Tibial nerve (tissue), 4 donors: Measurements from ENCODE around the gene GABPB2. TPM values are rescaled to one million over a fixed set of nuclear protein-coding genes. Genes with fewer than 3 reads are reported as not detected.

Experiments used
- DNase-seq, 2 donors: peaks; one replicate each; pipeline ENCODE4 v3.0.0-alpha.2; 2019; ENCODE audit warnings: low spot score in 2 of 2
- H3K27ac ChIP-seq, 4 donors: fragments of 200-600 bp; sonication (generic) in 3 of 4; one replicate each; pipeline ENCODE4 v1.5.1; 2017 to 2019; ENCODE audit warnings: mild to moderate bottlenecking in 1 of 4
- H3K27me3 ChIP-seq, 2 donors: fragments of 200-600 bp; sonication (generic) in 1 of 2; one replicate each; pipeline versions ENCODE4 v1.5.1 to v1.6.0; 2017 to 2019
- H3K36me3 ChIP-seq, 3 donors: fragments of 200-600 bp; sonication (generic); one replicate each; pipeline ENCODE4 v1.5.1; 2018 to 2019
- H3K4me1 ChIP-seq, 4 donors: fragments of 200-600 bp; sonication (generic) in 3 of 4; one replicate each; pipeline ENCODE4 v1.5.1; 2017 to 2019
- H3K4me3 ChIP-seq, 4 donors: fragments of 200-600 bp; sonication (generic) in 3 of 4; one replicate each; pipeline ENCODE4 v1.5.1; 2017 to 2019; ENCODE audit warnings: mild to moderate bottlenecking in 1 of 4, moderate library complexity in 1 of 4
- H3K9me3 ChIP-seq, 4 donors: fragments of 200-600 bp; sonication (generic) in 3 of 4; one replicate each; pipeline ENCODE4 v1.5.1; 2017 to 2019
- CTCF ChIP-seq, 5 experiments: fragments of 200-600 bp in 3 of 5; fragments of 450-650 bp in 2 of 5; sonication (generic) in 3 of 5; IDR thresholded peaks; one replicate each; pipeline ENCODE4 v1.5.1; 2016 to 2019; ENCODE audit warnings: antibody characterized with exemption in 5 of 5, mild to moderate bottlenecking in 3 of 5, moderate library complexity in 2 of 5
- EP300 ChIP-seq, 2 donors: sonication (generic); formaldehyde crosslinking; IDR thresholded peaks; one replicate each; pipeline ENCODE4 v1.6.1; 2017; ENCODE audit warnings: antibody characterized with exemption in 2 of 2, mild to moderate bottlenecking in 1 of 2
- POLR2A ChIP-seq, 2 donors: fragments of 450-650 bp; IDR thresholded peaks; one replicate each; pipeline ENCODE4 v1.6.1; 2017; ENCODE audit warnings: antibody characterized with exemption in 2 of 2, mild to moderate bottlenecking in 2 of 2, moderate library complexity in 2 of 2
- WGBS, 2 donors: methylation state at CpG; one replicate each; pipeline ENCODE4 v1.1.5; 2018; 5-methylcytosine and 5-hydroxymethylcytosine counted together
- total RNA-seq, 4 donors: library from RNA; depleted of rRNA; stranded (reverse); fragments of >200 nt; gene quantifications; one replicate each; pipeline ENCODE4 v1.1.0, GENCODE V29; 2016

The GABPB2 gene
- total RNA-seq, 4 donors from 2014 or later, result 17.4 to 43.1 (median 22.3) TPM

GRCh38 chr1:151157067-151157531 is 86.5 kb downstream of the GABPB2 start:
- peak overlapping the region in 3 of 4 donors; percentile 4 to 41 (median 39) for H3K4me3 ChIP-seq
- peak overlapping the region in 3 of 4 donors; percentile 1 to 51 (median 43) for H3K27ac ChIP-seq

GRCh38 chr1:151158326-151158725 is 87.8 kb downstream of the GABPB2 start:
- Histone ChIP-seq H3K4me3 (no peak overlapping the region), H3K36me3 (peaks cover 0 to 57% (median 0%) of the 10 kb centered on the region in 3 donors), H3K9me3 (no peaks in the 10 kb centered on the region), H3K27me3 (no peaks in the 10 kb centered on the region), H3K4me1 (peaks cover 0 to 23% (median 3%) of the 10 kb centered on the region in 4 donors), H3K27ac (no peak overlapping the region)
- 74 to 78% methylated on average over 5 of the region's 5 CpGs for WGBS, 2 donors
- TF ChIP-seq POLR2A (IDR thresholded peaks at IDR 0.05) (no peak), CTCF (IDR thresholded peaks at IDR 0.05) (no peak), EP300 (IDR thresholded peaks at IDR 0.05) (no peak)
- DNase-seq, result no peak

More at GRCh38 chr1:151157067-151157531, 86.5 kb downstream of the GABPB2 start:
- peaks cover 0 to 56% (median 0%) of the 10 kb centered on the region in 3 donors for H3K36me3 ChIP-seq
- DNase-seq, result no peak
- TF ChIP-seq EP300 (IDR thresholded peaks at IDR 0.05) (no peak), POLR2A (IDR thresholded peaks at IDR 0.05) (no peak), CTCF (IDR thresholded peaks at IDR 0.05) (no peak)
- H3K4me1 ChIP-seq, result peaks cover 0 to 16% (median 3%) of the 10 kb centered on the region in 4 donors
- H3K27me3 ChIP-seq, result no peaks in the 10 kb centered on the region
- no peaks in the 10 kb centered on the region for H3K9me3 ChIP-seq
- WGBS, 2 donors, result 73 to 82% methylated on average over 6 of the region's 6 CpGs

- H3K4me1 ChIP-seq, result peaks cover 0 to 27% (median 3%) of the 10 kb centered on the region in 4 donors
- no peak overlapping the region for H3K27ac ChIP-seq
- DNase-seq, result no peak
- TF ChIP-seq POLR2A (IDR thresholded peaks at IDR 0.05) (no peak), CTCF (IDR thresholded peaks at IDR 0.05) (no peak), EP300 (IDR thresholded peaks at IDR 0.05) (no peak)
- H3K9me3 ChIP-seq, result no peaks in the 10 kb centered on the region
- 83 to 86% methylated on average over 22 of the region's 22 CpGs for whole genome bisulfite sequencing, 2 donors
- no peak overlapping the region for H3K4me3 ChIP-seq
- no peaks in the 10 kb centered on the region for H3K27me3 ChIP-seq
- H3K36me3 ChIP-seq, result peaks cover 0 to 57% (median 0%) of the 10 kb centered on the region in 3 donors
These were observed 88.2 kb downstream of the GABPB2 start for GRCh38 chr1:151158751-151159251.

GRCh38 chr1:151159373-151159772 is 88.8 kb downstream of the GABPB2 start:
- no peaks in the 10 kb centered on the region for H3K27me3 ChIP-seq
- no peak overlapping the region for H3K4me3 ChIP-seq
- H3K4me1 ChIP-seq, result peaks cover 0 to 33% (median 5%) of the 10 kb centered on the region in 4 donors
- no peak for DNase-seq
- H3K27ac ChIP-seq, result no peak overlapping the region
- no peaks in the 10 kb centered on the region for H3K9me3 ChIP-seq
- TF ChIP-seq POLR2A (IDR thresholded peaks at IDR 0.05), result no peak
- no peak for TF ChIP-seq CTCF (IDR thresholded peaks at IDR 0.05)
- no peak for TF ChIP-seq EP300 (IDR thresholded peaks at IDR 0.05)
- peaks cover 0 to 57% (median 0%) of the 10 kb centered on the region in 3 donors for H3K36me3 ChIP-seq

- Histone ChIP-seq H3K9me3 (no peaks in the 10 kb centered on the region), H3K4me3 (peak overlapping the region; percentile 56 to 79 (median 72)), H3K27ac (peak overlapping the region; percentile 77 to 95 (median 88)), H3K4me1 (peaks cover 5 to 52% (median 18%) of the 10 kb centered on the region in 4 donors), H3K27me3 (no peaks in the 10 kb centered on the region), H3K36me3 (peaks cover 0 to 51% (median 0%) of the 10 kb centered on the region in 3 donors)
- DNase-seq, result no peak
- TF ChIP-seq CTCF (IDR thresholded peaks at IDR 0.05) (no peak), POLR2A (IDR thresholded peaks at IDR 0.05) (no peak), EP300 (IDR thresholded peaks at IDR 0.05) (no peak)
- 8 to 15% methylated on average over 9 to 11 of the region's 11 CpGs for WGBS, 2 donors
These were observed 94.2 kb downstream of the GABPB2 start for GRCh38 chr1:151164732-151165280.
